Upper lobe of left lung (tissue), 6 donors: Measurements from ENCODE around the gene DOK7. TPM values are rescaled to one million over a fixed set of nuclear protein-coding genes. Genes with fewer than 3 reads are reported as not detected.

Source experiments
- ATAC-seq, 2 donors: fragments of 200-7000 bp; cut with Tn5 transposase; one replicate each; pipeline ENCODE4 v1.9.1; 2022; ENCODE audit warnings: mild to moderate bottlenecking in 2 of 2, moderate library complexity in 2 of 2; ENCODE audit not compliant: low FRiP score in 2 of 2
- DNase-seq, 2 donors: peaks; one replicate each; pipeline ENCODE4 v3.0.0-alpha.2; 2019 to 2020
- H3K27ac ChIP-seq, 4 donors: fragments of 200-600 bp; sonication (generic); one replicate each; pipeline ENCODE4 v1.5.1; 2016 to 2019
- H3K27me3 ChIP-seq, 4 donors: fragments of 200-600 bp; sonication (generic); one replicate each; pipeline ENCODE4 v1.5.1; 2017 to 2019
- H3K36me3 ChIP-seq, 4 donors: fragments of 200-600 bp; sonication (generic); one replicate each; pipeline ENCODE4 v1.5.1; 2016 to 2019
- H3K4me1 ChIP-seq, 4 donors: fragments of 200-600 bp; sonication (generic); one replicate each; pipeline ENCODE4 v1.5.1; 2018 to 2019
- H3K4me3 ChIP-seq, 4 donors: fragments of 200-600 bp; sonication (generic); one replicate each; pipeline ENCODE4 v1.5.1; 2017 to 2019; ENCODE audit warnings: mild to moderate bottlenecking in 2 of 4, moderate library complexity in 1 of 4
- H3K9me3 ChIP-seq, 4 donors: fragments of 200-600 bp; sonication (generic); one replicate each; pipeline ENCODE4 v1.5.1; 2018 to 2019
- CTCF ChIP-seq, 6 experiments: fragments of 450-650 bp in 4 of 6; fragments of 200-600 bp in 2 of 6; sonication (generic) in 2 of 6; IDR thresholded peaks; one replicate each; pipeline ENCODE4 v1.5.1; 2016 to 2019; ENCODE audit warnings: antibody characterized with exemption in 6 of 6
- EP300 ChIP-seq, 4 donors: sonication (generic); formaldehyde crosslinking; IDR thresholded peaks; one replicate each; pipeline ENCODE4 v1.5.1; 2017; ENCODE audit warnings: antibody characterized with exemption in 4 of 4, control low read depth in 2 of 4
- POLR2A ChIP-seq, 4 donors: fragments of 450-650 bp; IDR thresholded peaks; one replicate each; pipeline ENCODE4 v1.5.1; 2016 to 2017; ENCODE audit warnings: antibody characterized with exemption in 4 of 4, mild to moderate bottlenecking in 2 of 4
- POLR2AphosphoS5 ChIP-seq, 2 donors: sonication (generic); formaldehyde crosslinking; IDR thresholded peaks; one replicate each; pipeline ENCODE4 v1.5.1; 2017; ENCODE audit warnings: antibody characterized with exemption in 2 of 2
- WGBS, 2 donors: methylation state at CpG; one replicate each; pipeline ENCODE4 v1.1.5; 2017 to 2018; 5-methylcytosine and 5-hydroxymethylcytosine counted together
- total RNA-seq, 6 donors: library from RNA; depleted of rRNA in 4 of 6; stranded (reverse); fragments of >200 nt in 4 of 6; gene quantifications; one replicate each; pipeline versions ENCODE4 v1.1.0 to v1.2.1, GENCODE V29; 2016 to 2021
- donor health status: DM: no; HTN: no; CAD: no; lungs with moderate emphysema.
- donor health status: DM: no; HTN: yes; CAD: no; lungs with severe emphysema.

Gene DOK7
- 10 to 100 TPM in 1 of 6 donors, 1 to 10 TPM in 5; 2.1 to 16.0 (median 4.0) TPM for total RNA-seq

- ATAC-seq = peak in 1 of 2 donors; percentile 43
- TF ChIP-seq CTCF (IDR thresholded peaks at IDR 0.05) = no peak
- TF ChIP-seq EP300 (IDR thresholded peaks at IDR 0.05) = no peak
- TF ChIP-seq POLR2AphosphoS5 (IDR thresholded peaks at IDR 0.05) = no peak
- no peak for TF ChIP-seq POLR2A (IDR thresholded peaks at IDR 0.05)
- Histone ChIP-seq H3K9me3 (no peaks in the 10 kb centered on the region), H3K36me3 (no peaks in the 10 kb centered on the region), H3K4me1 (peaks cover 7 to 30% (median 23%) of the 10 kb centered on the region in 4 donors), H3K27ac (peak within 1 kb of the TSS in 3 of 4 donors; percentile 37 to 64 (median 53)), H3K4me3 (peak within 1 kb of the TSS; percentile 12 to 58 (median 48)), H3K27me3 (peaks cover 0 to 12% (median 5%) of the 10 kb centered on the region in 4 donors)
- WGBS, 2 donors = 9 to 10% methylated on average over 17 to 30 of the region's 44 CpGs
- DNase-seq = peak; percentile 54 to 91
Measured at GRCh38 chr4:3462790-3463415, at the start of gene DOK7. Gene DOK7 (plus strand): TSS chr4:3463306. CDS start chr4:3463376, 70 bp downstream.

DNA sequence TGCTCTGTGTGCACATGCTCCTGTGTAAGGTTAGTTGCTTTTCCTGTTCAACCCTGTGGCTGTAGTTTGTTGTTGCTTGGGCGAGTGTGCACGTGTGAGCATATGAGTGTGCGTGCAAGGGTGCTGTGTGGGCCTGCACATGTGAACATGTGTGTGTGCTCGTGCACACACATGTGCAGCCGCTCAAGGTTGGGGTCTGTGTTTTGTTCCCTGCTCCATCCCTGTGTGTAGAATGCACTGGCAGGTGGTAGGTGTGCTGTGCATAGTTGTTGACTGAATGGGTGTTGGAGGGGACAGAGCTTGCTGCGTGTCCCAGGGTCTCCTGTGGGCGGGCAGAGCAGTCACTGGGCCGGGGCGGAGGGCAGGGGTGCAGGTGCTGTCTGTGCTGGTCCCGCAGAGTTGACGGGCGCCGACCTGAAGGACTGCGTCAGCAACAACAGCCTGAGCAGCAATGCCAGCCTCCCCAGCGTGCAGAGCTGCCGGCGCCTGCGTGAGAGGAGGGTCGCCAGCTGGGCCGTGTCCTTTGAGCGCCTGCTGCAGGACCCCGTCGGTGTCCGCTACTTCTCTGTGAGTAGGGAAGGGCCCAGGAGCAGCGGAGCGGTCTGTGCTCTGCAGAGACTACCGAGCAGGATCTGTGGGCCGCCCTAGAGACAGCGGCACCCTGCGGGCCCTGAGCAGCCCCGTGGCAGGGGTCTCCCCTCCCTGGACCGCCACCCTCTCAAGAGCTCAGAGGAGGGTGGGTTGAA, 49.3 kb upstream of the DOK7 start:
- H3K9me3 ChIP-seq = no peaks in the 10 kb centered on the region
- no peaks in the 10 kb centered on the region for H3K27me3 ChIP-seq
- H3K36me3 ChIP-seq = peaks cover 6 to 37% (median 31%) of the 10 kb centered on the region in 4 donors
- DNase-seq (peak; percentile 17 to 75), ATAC-seq (no peak)
- no peak overlapping the region for H3K27ac ChIP-seq
- H3K4me3 ChIP-seq = no peak overlapping the region
- TF ChIP-seq POLR2AphosphoS5 (IDR thresholded peaks at IDR 0.05) = no peak
- TF ChIP-seq CTCF (IDR thresholded peaks at IDR 0.05) = no peak
- TF ChIP-seq POLR2A (IDR thresholded peaks at IDR 0.05) = no peak
- no peak for TF ChIP-seq EP300 (IDR thresholded peaks at IDR 0.05)
- WGBS, 2 donors = 94 to 96% methylated on average over 6 to 22 of the region's 32 CpGs
- H3K4me1 ChIP-seq = no peaks in the 10 kb centered on the region

DNA sequence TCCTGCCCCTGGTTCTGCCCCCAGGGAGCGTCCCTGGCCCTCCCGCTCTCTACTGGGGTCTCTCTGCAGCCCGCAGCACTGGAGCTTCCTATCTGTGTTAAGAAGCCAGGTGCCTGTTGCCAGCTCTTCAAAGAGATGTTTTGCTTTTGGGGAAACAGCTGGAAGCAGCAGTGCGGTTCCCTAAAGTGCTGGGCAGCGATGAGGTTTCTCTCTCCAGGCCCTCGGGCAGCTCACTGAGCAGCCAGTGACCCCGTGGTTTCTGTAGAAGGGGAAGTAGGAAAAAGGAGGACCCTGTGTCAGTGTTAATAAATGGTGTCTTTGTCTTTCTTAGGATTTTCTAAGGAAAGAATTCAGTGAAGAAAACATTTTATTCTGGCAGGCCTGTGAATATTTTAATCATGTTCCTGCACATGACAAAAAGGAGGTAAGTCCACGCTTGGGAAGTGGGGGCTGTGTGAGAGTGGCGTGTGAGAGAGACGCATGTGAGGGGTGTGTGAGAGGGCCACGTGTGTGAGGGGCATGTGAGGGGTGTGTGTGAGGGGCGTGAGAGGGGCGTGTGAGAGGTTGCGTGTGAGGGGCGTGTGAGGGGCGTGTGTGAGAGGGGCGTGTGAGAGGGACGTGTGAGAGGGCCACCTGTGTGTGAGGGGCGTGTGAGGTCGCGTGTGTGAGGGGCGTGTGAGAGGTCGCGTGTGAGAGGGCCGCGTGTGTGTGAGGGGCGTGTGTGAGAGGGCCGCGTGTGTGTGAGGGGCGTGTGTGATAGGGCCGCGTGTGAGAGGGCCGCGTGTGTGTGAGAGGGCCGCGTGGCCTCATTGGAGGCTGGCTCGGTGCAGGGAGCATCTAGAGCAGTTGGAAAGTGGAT, 48.5 kb upstream of the DOK7 start:
- Histone ChIP-seq H3K4me3 (no peak overlapping the region), H3K27ac (no peak overlapping the region), H3K27me3 (no peaks in the 10 kb centered on the region), H3K4me1 (no peaks in the 10 kb centered on the region), H3K36me3 (peaks cover 6 to 39% (median 32%) of the 10 kb centered on the region in 4 donors), H3K9me3 (no peaks in the 10 kb centered on the region)
- WGBS, 2 donors = 85 to 87% methylated on average over 34 to 37 of the region's 37 CpGs
- DNase-seq (peak; percentile 23 to 75), ATAC-seq (no peak)
- TF ChIP-seq POLR2AphosphoS5 (IDR thresholded peaks at IDR 0.05) (no peak), EP300 (IDR thresholded peaks at IDR 0.05) (no peak), POLR2A (IDR thresholded peaks at IDR 0.05) (no peak), CTCF (IDR thresholded peaks at IDR 0.05) (no peak)

DNA sequence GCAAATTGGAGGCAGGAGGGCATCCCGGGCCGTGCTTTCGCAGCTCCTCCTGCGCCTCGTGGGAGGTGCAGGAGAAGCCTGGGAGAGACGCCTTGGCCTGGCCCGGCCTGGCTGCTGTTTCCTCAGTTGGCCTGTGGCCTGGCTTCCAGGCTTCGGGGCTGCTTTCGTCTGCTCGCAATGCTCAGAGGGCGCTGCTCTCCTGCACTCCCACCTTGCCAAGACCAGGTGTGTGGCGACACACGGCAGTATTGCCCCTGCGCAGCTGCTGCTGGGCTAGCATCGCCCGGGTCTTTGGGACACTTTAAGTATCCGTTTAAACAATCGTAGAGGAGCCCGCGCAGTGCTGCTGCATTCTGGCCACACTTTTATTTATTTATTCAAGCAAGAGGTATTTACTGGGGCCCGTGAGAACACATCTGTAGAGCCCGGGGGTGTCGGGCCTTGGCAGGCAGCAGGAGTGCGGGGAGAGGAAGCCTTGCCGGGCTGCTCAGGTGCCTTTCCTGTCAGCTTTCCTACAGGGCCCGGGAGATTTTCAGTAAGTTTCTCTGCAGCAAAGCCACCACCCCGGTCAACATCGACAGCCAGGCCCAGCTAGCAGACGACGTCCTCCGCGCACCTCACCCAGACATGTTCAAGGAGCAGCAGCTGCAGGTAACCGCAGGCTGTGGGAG, 47.5 kb upstream of the DOK7 start:
- H3K9me3 ChIP-seq = no peaks in the 10 kb centered on the region
- peaks cover 6 to 47% (median 36%) of the 10 kb centered on the region in 4 donors for H3K36me3 ChIP-seq
- no peak overlapping the region for H3K27ac ChIP-seq
- no peaks in the 10 kb centered on the region for H3K4me1 ChIP-seq
- TF ChIP-seq CTCF (IDR thresholded peaks at IDR 0.05) = no peak
- no peak for TF ChIP-seq POLR2A (IDR thresholded peaks at IDR 0.05)
- TF ChIP-seq POLR2AphosphoS5 (IDR thresholded peaks at IDR 0.05) = no peak
- no peak for TF ChIP-seq EP300 (IDR thresholded peaks at IDR 0.05)
- WGBS, 2 donors = 87 to 92% methylated on average over 19 to 33 of the region's 33 CpGs
- peak in 1 of 2 donors; percentile 62 for DNase-seq
- no peak for ATAC-seq
- H3K27me3 ChIP-seq = no peaks in the 10 kb centered on the region
- H3K4me3 ChIP-seq = no peak overlapping the region
